GM03348 (cell line): ENCODE measurements around the gene PNPLA7.
"Not testable (repeated sequence)": the region's sequence is repeated elsewhere in the genome, so short reads cannot be mapped to it uniquely, and the experiment has no call there.

ENCODE experiments used
- DNase-seq: peaks from one replicate; pipeline ENCODE4 v3.0.0; 2012; ENCODE audit warnings: low spot score

PNPLA7 gene

GRCh38 chr9:137478962-137479861 lies 71.0 kb downstream of the PNPLA7 start:
- DNase-seq, result no peak

GRCh38 chr9:137478613-137478961 lies 71.6 kb downstream of the PNPLA7 start:
- DNase-seq, result no peak

GRCh38 chr9:137477778-137478612 lies 72.2 kb downstream of the PNPLA7 start:
- DNase-seq, result no peak

- no peak for DNase-seq
Observed at GRCh38 chr9:137476856-137477255, 73.3 kb downstream of the PNPLA7 start.

- no peak for DNase-seq
Observed at GRCh38 chr9:137475666-137476065, 74.5 kb downstream of the PNPLA7 start.

GRCh38 chr9:137474271-137474670 lies 75.9 kb downstream of the PNPLA7 start:
- DNase-seq, result no peak

GRCh38 chr9:137470785-137471184 lies 79.4 kb downstream of the PNPLA7 start:
- DNase-seq, result no peak

- no peak for DNase-seq
Observed at GRCh38 chr9:137467896-137468295, 82.3 kb downstream of the PNPLA7 start.

- no peak for DNase-seq
Observed at GRCh38 chr9:137467161-137467581, 83.0 kb downstream of the PNPLA7 start.

- DNase-seq, result not testable (repeated sequence)
Observed at GRCh38 chr9:137466389-137467085, 83.7 kb downstream of the PNPLA7 start.

GRCh38 chr9:137465720-137466388 lies 84.3 kb downstream of the PNPLA7 start:
- no peak for DNase-seq

- no peak for DNase-seq
Observed at GRCh38 chr9:137465000-137465719, 85.0 kb downstream of the PNPLA7 start.

- DNase-seq, result no peak
Observed at GRCh38 chr9:137464291-137464999, 85.8 kb downstream of the PNPLA7 start.

- no peak for DNase-seq
Observed at GRCh38 chr9:137463931-137464290, 86.3 kb downstream of the PNPLA7 start.

GRCh38 chr9:137462986-137463930 lies 86.9 kb downstream of the PNPLA7 start:
- no peak for DNase-seq

- DNase-seq, result no peak
Observed at GRCh38 chr9:137462396-137462985, 87.7 kb downstream of the PNPLA7 start.

GRCh38 chr9:137461663-137462395 lies 88.4 kb downstream of the PNPLA7 start:
- peak; percentile 48 for DNase-seq

GRCh38 chr9:137461316-137461662 lies 88.9 kb downstream of the PNPLA7 start:
- no peak for DNase-seq
